A673 (cell line): Measurements from ENCODE around the gene BUB1. TPM values are rescaled to one million over a fixed set of nuclear protein-coding genes. Genes with fewer than 3 reads are reported as not detected.
A peak's percentile ranks its signal among the peaks of the same experiment; 100 is the strongest.

ENCODE experiments used
- Bru-seq: library from RNA; stranded (reverse); fragments of 400-500 nt; gene quantifications from one replicate; lab custom pipeline; 2021; lab: Mats Ljungman, UMichigan
- BruChase-seq, 2 experiments: library from RNA; stranded (reverse); fragments of 400-500 nt; gene quantifications; one replicate each; lab custom pipeline; 2021; lab: Mats Ljungman, UMichigan
- BruUV-seq: library from RNA; stranded (reverse); fragments of 400-500 nt; replicated peaks from 2 replicates; lab custom pipeline; 2021; lab: Mats Ljungman, UMichigan
- CTCF ChIA-PET: fragments of 300-600 bp; sonication (Branson Sonifier 250); formaldehyde crosslinking; loops from one replicate; lab custom pipeline; 2022; ENCODE audit warnings: antibody characterized with exemption; lab: Charles Lee
- POLR2A ChIA-PET: fragments of 300-600 bp; sonication (Branson Sonifier 250); formaldehyde crosslinking; loops from one replicate; lab custom pipeline; 2022; ENCODE audit warnings: antibody characterized with exemption; ENCODE audit not compliant: low non-redundant PET; lab: Charles Lee
- DNase-seq: peaks from one replicate; pipeline ENCODE4 v3.0.0-alpha.2; 2015; ENCODE audit warnings: low spot score
- H3K27ac ChIP-seq: fragments of 200-600 bp; sonication (generic); 2 replicates; pipeline ENCODE4 v1.5.1; 2016; ENCODE audit warnings: mixed run types, low read depth, mild to moderate bottlenecking, mixed read lengths, antibody characterized with exemption, low read length; ENCODE audit not compliant: poor library complexity, severe bottlenecking
- H3K27me3 ChIP-seq: fragments of 200-600 bp; sonication (generic); replicated peaks from 2 replicates; pipeline ENCODE4 v1.6.1; 2017; ENCODE audit warnings: mixed run types, low read depth, mild to moderate bottlenecking, mixed read lengths, antibody characterized with exemption, low read length; ENCODE audit not compliant: insufficient read depth, poor library complexity
- H3K36me3 ChIP-seq: fragments of 200-600 bp; sonication (generic); 2 replicates; pipeline ENCODE4 v1.6.1; 2016; ENCODE audit warnings: mixed run types, mild to moderate bottlenecking, mixed read lengths, antibody characterized with exemption, low read length; ENCODE audit not compliant: insufficient read depth, poor library complexity, severe bottlenecking
- H3K4me1 ChIP-seq: fragments of 200-600 bp; sonication (generic); 2 replicates; pipeline ENCODE4 v1.6.1; 2017; ENCODE audit warnings: mixed run types, mild to moderate bottlenecking, mixed read lengths, antibody characterized with exemption, low read length; ENCODE audit not compliant: insufficient read depth, poor library complexity, severe bottlenecking
- H3K4me3 ChIP-seq: fragments of 200-600 bp; sonication (generic); 2 replicates; pipeline ENCODE4 v1.5.1; 2016; ENCODE audit warnings: low read depth, mixed run types, mild to moderate bottlenecking, mixed read lengths, low read length; ENCODE audit not compliant: poor library complexity, severe bottlenecking
- H3K9me3 ChIP-seq: fragments of 200-600 bp; sonication (generic); 2 replicates; pipeline ENCODE4 v1.6.1; 2016; ENCODE audit warnings: mixed run types, low read depth, mild to moderate bottlenecking, mixed read lengths, antibody characterized with exemption, low read length; ENCODE audit not compliant: poor library complexity, severe bottlenecking
- CTCF ChIP-seq: fragments of 300-800, 200-600 bp; sonication (generic); conservative IDR thresholded peaks from 2 replicates; pipeline ENCODE4 v1.5.1; 2017; ENCODE audit warnings: low read depth, mild to moderate bottlenecking, antibody characterized with exemption, low read length, moderate library complexity, mixed read lengths
- EZH2 ChIP-seq: fragments of 200-600 bp; sonication (generic); IDR thresholded peaks from 2 replicates; pipeline ENCODE4 v1.6.1; 2017; ENCODE audit warnings: borderline replicate concordance, low read depth, mild to moderate bottlenecking, mixed read lengths, antibody characterized with exemption, low read length; ENCODE audit not compliant: poor library complexity, severe bottlenecking
- intact Hi-C: fragments of 100-400 bp; cut with micrococcal nuclease; formaldehyde crosslinking; loops from one replicate; pipeline ENCODE4 v1.10.0; 2022; ENCODE audit not compliant: unreplicated experiment
- long read RNA-seq: library from polyadenylated mRNA; stranded (forward); transcript quantifications from one replicate; pipeline ENCODE4 v2.0.0, GENCODE V29; 2022
- total RNA-seq: library from RNA; stranded (reverse); gene quantifications from 2 replicates; pipeline ENCODE4 v1.2.3, GENCODE V29; 2021

Gene BUB1
- 98.0 and 108 TPM in 2 replicates for total RNA-seq
- Bru-seq, nascent RNA: percentile 92 among the genes with signal in this experiment
- percentile 93 among the genes with signal in this experiment for BruChase-seq, experiment 1, labeled RNA remaining after a 2-hour chase
- percentile 92 among the genes with signal in this experiment for BruChase-seq, experiment 2, labeled RNA remaining after a 6-hour chase
- long read RNA-seq, transcript BUB1-201 (25 exons, 3,507 nt): major isoform, 224 of 279 reads
- long read RNA-seq, partial matches to known transcripts: 22 of 279 reads
- long read RNA-seq, other reads (novel, unspliced or antisense): 29 of 279 reads

GRCh38 chr2:110677530-110678456 lies at the start of gene BUB1:
BUB1 (minus strand) TSS chr2:110678063; CDS start chr2:110677995, 68 bp downstream.
- H3K36me3 ChIP-seq: peaks cover 32% of the 10 kb centered on the region
- ChIA-PET CTCF (interaction anchor here (0.6 to 0.9 kb wide), 2 partner anchors 25 to 77 kb away, joined by 3 read pairs; no protein-coding TSS in a partner anchor), POLR2A (no interaction called here)
- TF ChIP-seq EZH2: no peak
- no peak for TF ChIP-seq CTCF
- H3K27me3 ChIP-seq: no peaks in the 10 kb centered on the region
- no peaks in the 10 kb centered on the region for H3K9me3 ChIP-seq
- BruUV-seq: no TSS peak
- intact Hi-C loops: loop anchor here (5.0 kb wide), 1 partner anchor 80 kb away; no protein-coding TSS in a partner anchor
- H3K4me3 ChIP-seq: peak within 1 kb of the TSS; percentile 97
- peaks cover 18% of the 10 kb centered on the region for H3K4me1 ChIP-seq
- peak within 1 kb of the TSS; percentile 91 for H3K27ac ChIP-seq
- peak; percentile 97 for DNase-seq

GRCh38 chr2:110726285-110726684 lies 48.4 kb upstream of the BUB1 start:
- no peak for TF ChIP-seq EZH2
- no peak for TF ChIP-seq CTCF
- Histone ChIP-seq H3K4me3 (no peak overlapping the region), H3K4me1 (no peaks in the 10 kb centered on the region), H3K9me3 (no peaks in the 10 kb centered on the region), H3K27me3 (peaks cover 28% of the 10 kb centered on the region), H3K27ac (no peak overlapping the region), H3K36me3 (no peaks in the 10 kb centered on the region)
- ChIA-PET CTCF (no interaction called here), POLR2A (no interaction called here)
- DNase-seq: no peak
- intact Hi-C loops: no loop called here
- BruUV-seq: no TSS peak

GRCh38 chr2:110725859-110726258 lies 48.0 kb upstream of the BUB1 start:
- BruUV-seq: no TSS peak
- CTCF ChIA-PET: no interaction called here
- TF ChIP-seq EZH2: no peak
- TF ChIP-seq CTCF: no peak
- H3K4me1 ChIP-seq: no peaks in the 10 kb centered on the region
- no peaks in the 10 kb centered on the region for H3K36me3 ChIP-seq
- intact Hi-C loops: no loop called here
- no peaks in the 10 kb centered on the region for H3K9me3 ChIP-seq
- no peak overlapping the region for H3K27ac ChIP-seq
- POLR2A ChIA-PET: no interaction called here
- H3K4me3 ChIP-seq: no peak overlapping the region
- no peak for DNase-seq
- peaks cover 24% of the 10 kb centered on the region for H3K27me3 ChIP-seq
